ENCODE results near the gene HRCT1. TPM values are rescaled to one million over a fixed set of nuclear protein-coding genes. Genes with fewer than 3 reads are reported as not detected.

HRCT1 gene
- total RNA-seq, 1 experiment from 2014 or later: not detected

DNA sequence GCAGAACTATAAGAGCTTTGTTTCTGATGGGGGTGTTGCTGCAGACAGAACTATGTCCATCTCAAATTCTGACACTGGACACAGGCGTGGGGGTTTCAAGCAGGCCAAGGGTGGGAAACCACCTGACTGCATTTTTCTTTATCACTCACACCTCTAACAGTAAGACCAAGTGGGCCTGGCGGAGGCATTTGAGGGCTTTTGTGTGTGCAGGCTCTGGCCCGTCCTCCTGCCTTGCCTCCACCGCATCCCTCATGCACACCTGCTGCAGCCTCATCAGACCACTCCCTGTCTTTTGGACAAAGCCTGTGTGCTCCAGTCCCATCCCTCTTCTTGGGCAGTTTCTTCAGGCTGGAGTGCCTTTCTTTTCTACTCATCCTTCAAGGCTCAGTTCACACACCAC is 43.7 kb upstream of the HRCT1 start:
- Histone ChIP-seq H3K4me1 (ENCODE audit: insufficient read depth, low read length) (no peaks in the 10 kb centered on the region), H4K20me1 (ENCODE audit: control insufficient read depth, insufficient read depth, insufficient read length) (no peaks in the 10 kb centered on the region), H3K23ac (ENCODE audit: insufficient read length, low read depth, low read length) (no peak overlapping the region), H2BK20ac (ENCODE audit: low read depth, low read length, poor library complexity, severe bottlenecking) (no peak overlapping the region), H4K91ac (ENCODE audit: insufficient read length, low read depth, low read length) (no peak overlapping the region), H2BK12ac (ENCODE audit: insufficient read length, low read depth, low read length) (no peak overlapping the region), H3K56ac (ENCODE audit: insufficient read length, low read depth, low read length) (no peak overlapping the region), H2AK5ac (ENCODE audit: insufficient read length, low read length) (no peak overlapping the region), H3K9me3 (ENCODE audit: control insufficient read depth, low read depth, low read length) (no peaks in the 10 kb centered on the region), H3K4ac (ENCODE audit: low read depth, low read length) (no peak overlapping the region), H3K9ac (ENCODE audit: extremely low read depth, insufficient read length, low read length) (no peak overlapping the region), H3K4me2 (ENCODE audit: insufficient read depth, insufficient read length, low read length) (no peak overlapping the region), H2BK5ac (ENCODE audit: insufficient read length, low read length) (no peak overlapping the region), H4K5ac (ENCODE audit: insufficient read length, low read depth, low read length) (no peak overlapping the region), H3K14ac (ENCODE audit: insufficient read depth, low read length) (no peak overlapping the region), H3K18ac (ENCODE audit: insufficient read length, low read depth, low read length) (no peak overlapping the region), H4K8ac (replicated peaks; ENCODE audit: insufficient read length, low read depth, low read length) (no peak overlapping the region), H3K27ac (ENCODE audit: insufficient read length, low read depth, low read length) (no peak overlapping the region), H2BK120ac (ENCODE audit: low read depth, low read length, poor library complexity, severe bottlenecking) (no peak overlapping the region), H2BK15ac (ENCODE audit: low read depth, low read length) (no peak overlapping the region), H2AFZ (ENCODE audit: low read length) (no peak overlapping the region), H3K79me1 (ENCODE audit: insufficient read depth, low read depth, low read length, poor library complexity, severe bottlenecking) (no peaks in the 10 kb centered on the region), H3K23me2 (ENCODE audit: insufficient read length, low read depth, low read length, poor library complexity, severe bottlenecking) (no peaks in the 10 kb centered on the region), H3K27me3 (ENCODE audit: insufficient read depth, low read length) (no peaks in the 10 kb centered on the region), H3T11ph (ENCODE audit: low read length) (no peak overlapping the region), H3K79me2 (ENCODE audit: insufficient read depth, low read length) (no peaks in the 10 kb centered on the region)
- Mint-ChIP-seq H3K4me1 (peaks cover 6% of the 10 kb centered on the region in 2 experiments), H3K27ac (no peak overlapping the region), H3K27me3 (ENCODE audit: low read depth) (peaks cover 40% of the 10 kb centered on the region), H3K9me3 (no peaks in the 10 kb centered on the region), H3K36me3 (ENCODE audit: insufficient read depth in 1 of 3, low read depth in 3 of 3) (no peaks in the 10 kb centered on the region), H3K4me3 (no peak overlapping the region)
- no CpG with 5 or more reads among the region's 4 CpGs for WGBS (ENCODE audit: extremely low coverage, insufficient read length, low lambda C conversion rate)
- TF ChIP-seq, protein P1, sequence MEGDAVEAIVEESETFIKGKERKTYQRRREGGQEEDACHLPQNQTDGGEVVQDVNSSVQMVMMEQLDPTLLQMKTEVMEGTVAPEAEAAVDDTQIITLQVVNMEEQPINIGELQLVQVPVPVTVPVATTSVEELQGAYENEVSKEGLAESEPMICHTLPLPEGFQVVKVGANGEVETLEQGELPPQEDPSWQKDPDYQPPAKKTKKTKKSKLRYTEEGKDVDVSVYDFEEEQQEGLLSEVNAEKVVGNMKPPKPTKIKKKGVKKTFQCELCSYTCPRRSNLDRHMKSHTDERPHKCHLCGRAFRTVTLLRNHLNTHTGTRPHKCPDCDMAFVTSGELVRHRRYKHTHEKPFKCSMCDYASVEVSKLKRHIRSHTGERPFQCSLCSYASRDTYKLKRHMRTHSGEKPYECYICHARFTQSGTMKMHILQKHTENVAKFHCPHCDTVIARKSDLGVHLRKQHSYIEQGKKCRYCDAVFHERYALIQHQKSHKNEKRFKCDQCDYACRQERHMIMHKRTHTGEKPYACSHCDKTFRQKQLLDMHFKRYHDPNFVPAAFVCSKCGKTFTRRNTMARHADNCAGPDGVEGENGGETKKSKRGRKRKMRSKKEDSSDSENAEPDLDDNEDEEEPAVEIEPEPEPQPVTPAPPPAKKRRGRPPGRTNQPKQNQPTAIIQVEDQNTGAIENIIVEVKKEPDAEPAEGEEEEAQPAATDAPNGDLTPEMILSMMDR (conservative IDR thresholded peaks at IDR 0.05): no peak
- DNase-seq: no peak

Measured in H9 (cell line).